Measurements from ENCODE around the gene TMEM175.

- TF ChIP-seq POLR2AphosphoS5 (IDR thresholded peaks at IDR 0.05) (no peak), POLR2A (IDR thresholded peaks at IDR 0.05) (no peak), CTCF (IDR thresholded peaks at IDR 0.05) (no peak)
These were observed 27.3 kb downstream of the TMEM175 start for GRCh38 chr4:959338-960139.

All from prostate gland (tissue), 2 donors.